HG02938 (cell line): ENCODE data around the gene KIRREL3.
A peak's percentile ranks its signal among the peaks of the same experiment; 100 is the strongest.

ENCODE experiments used
- ATAC-seq: cut with Tn5 transposase; IDR thresholded peaks from one replicate; pipeline ENCODE4 v1.9.1; 2021; ENCODE audit warnings: mild to moderate bottlenecking, moderate library complexity; ENCODE audit not compliant: unreplicated experiment

Gene KIRREL3

DNA sequence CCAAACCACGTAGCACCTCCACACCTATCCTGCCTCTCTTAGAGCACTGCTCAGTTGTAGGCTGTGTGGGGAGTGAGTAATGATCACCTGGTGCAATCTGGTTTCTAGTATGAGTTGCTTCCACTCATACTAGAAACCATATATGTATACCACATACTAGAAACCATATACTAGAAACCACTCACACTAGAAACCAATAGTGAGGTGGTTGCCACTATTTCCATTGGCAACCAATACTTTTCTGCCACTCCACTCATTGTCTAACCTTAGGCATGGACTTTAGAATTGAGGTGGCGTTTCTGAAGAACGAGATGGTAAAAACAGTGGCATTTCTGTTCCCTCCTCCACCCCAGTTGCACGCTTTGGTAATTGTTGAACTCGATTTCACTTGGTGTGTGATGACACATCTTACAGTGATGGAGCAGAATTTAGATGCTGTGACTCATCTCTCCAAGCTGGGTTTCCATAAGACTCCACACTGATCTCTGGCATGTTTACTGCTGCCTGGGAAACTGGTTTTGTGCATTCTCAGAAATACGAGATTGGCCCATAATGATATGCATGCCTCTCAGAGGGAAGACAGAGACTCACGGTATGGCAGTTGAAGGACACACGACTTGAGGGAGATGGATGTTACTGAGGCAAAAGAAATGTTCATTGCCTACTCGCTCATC, 82.9 kb downstream of the KIRREL3 start:
- ATAC-seq: peak; percentile 93

DNA sequence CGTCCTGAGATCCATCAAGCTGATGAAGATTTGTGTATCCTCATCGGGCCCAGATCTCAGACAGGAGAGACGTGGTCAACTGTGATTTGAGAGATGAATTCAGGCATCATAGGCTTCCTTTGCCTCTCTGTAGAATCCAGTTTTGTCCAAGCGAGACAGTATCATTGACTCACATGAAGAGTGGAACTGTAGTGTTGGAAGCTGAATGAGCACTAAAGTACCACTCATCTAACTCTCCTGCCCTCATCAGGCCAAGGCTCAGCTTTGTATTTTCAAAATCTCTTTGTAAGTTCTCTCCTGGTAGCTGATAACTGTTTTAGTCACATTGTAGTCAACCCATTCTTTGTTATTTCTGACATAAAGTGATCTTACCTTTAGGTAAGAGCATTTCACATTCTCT, 85.1 kb downstream of the KIRREL3 start:
- no peak for ATAC-seq

- no peak for ATAC-seq
Observed at GRCh38 chr11:126914941-126915340, 85.6 kb downstream of the KIRREL3 start.

DNA sequence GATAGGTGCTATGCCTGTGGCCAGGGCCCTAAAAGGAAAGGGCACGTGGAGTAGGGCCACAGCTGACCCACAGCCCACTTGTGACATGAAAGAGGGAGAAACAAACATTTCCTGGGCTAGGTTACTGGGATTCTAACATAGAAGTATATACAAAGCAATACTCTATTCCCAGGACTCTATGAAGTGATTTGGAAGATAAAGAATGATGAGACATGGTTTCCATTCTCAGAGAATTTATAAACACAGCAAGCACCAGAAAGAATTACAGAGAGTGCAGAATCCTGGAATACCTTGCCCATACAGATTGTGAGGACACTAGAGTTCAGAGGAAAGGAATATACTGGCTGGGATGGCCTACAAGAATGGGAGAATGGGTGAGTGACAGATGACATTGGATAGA, 86.4 kb downstream of the KIRREL3 start:
- no peak for ATAC-seq

DNA sequence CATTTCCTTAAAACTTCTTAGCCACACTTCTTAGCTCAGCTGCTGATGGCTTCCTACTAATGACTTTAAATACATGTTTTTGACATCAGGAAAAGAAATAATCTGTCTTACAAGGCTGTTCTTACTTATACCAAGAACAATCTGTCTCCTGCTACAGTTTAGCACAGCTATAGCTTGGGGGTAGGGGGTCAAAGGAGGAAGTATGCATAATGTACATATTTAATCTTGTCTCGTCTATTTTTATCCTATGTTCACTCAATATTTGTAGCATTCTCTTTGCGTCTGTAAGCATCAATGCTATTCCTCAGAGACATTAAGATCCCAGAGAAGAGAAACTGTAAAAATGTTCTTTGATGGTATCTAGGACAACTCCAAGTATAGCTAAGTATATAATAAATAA, 96.0 kb downstream of the KIRREL3 start:
- ATAC-seq: no peak

- ATAC-seq: no peak
Observed at GRCh38 chr11:126901783-126902182, 98.8 kb downstream of the KIRREL3 start.

DNA sequence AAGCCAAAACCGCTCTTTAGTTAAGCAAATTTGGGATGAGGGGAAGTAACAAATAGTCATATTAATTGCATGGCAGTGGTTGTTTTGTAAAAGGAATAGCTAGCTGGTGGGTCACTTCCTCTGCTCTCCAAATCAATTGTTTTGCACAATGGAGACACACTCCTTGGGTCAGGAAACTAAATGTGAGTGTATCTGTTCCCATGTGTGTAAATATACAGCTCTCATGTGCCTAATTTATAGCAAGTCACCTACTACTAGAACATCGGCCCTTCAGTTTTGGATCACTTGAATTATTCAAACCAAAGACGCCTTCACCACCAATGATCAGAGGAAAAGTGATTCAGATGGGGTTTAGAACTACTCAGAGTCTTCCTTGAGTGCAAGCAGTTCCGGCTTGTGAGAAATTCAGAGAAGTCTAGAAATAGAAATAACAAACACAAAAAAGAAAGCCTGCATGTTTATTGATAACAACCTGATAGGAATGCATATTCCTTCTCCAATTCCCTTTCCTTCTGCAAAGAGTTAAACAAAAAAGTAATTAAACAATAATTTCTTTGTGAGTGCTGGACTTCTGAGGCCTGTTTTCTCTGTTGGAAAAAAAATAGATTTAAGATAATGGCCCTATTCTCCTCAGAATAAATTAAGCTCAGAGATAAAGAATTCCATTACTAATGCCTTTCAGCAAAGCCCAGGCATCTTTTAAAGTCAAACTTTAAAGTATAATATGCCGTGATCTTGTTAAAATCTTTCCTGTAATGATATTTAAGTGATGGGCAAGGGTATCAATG, 100.4 kb downstream of the KIRREL3 start:
- no peak for ATAC-seq

DNA sequence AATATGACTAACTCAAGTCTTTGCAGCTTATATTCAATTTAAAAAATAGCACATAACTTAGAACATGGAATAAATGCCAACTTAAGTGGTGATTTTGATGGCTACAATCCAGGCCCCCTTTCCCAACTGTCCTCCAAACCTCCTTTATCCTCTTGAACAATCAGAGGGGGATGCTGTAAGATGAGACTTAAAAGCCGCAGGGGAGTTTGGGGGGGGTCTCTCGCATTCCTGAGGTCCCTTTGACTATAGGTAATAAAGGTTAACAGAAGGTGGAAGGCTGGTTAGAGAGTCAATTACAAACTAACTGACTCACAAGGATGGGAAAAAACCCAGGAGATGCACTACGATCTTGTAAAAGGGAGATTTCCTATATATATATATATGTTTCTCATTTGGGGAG, 101.8 kb downstream of the KIRREL3 start:
- no peak for ATAC-seq

GRCh38 chr11:126897430-126897829, 103.1 kb downstream of the KIRREL3 start:
- ATAC-seq: no peak

GRCh38 chr11:126896025-126896424, 104.5 kb downstream of the KIRREL3 start:
- no peak for ATAC-seq

DNA sequence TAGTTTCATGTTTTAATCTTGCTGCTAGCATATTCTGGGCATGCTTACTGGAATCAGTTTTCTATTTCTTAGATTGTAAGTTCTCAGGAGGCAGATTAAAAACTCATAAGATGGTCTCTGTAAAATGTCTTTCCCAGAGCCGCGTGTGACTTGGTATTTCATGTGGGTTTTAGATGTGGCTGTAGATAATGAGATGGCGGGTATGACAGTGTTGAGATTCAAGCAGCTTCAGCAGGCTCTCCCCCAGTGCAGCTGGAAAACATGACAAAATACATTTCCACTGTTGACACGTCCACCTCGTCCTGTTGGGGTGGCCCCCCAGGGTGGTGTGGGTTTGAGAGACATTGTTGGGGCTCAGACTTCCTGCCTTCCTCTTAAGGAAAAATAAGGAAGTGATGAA, 106.8 kb downstream of the KIRREL3 start:
- no peak for ATAC-seq

- ATAC-seq: no peak
Observed at GRCh38 chr11:126892756-126893155, 107.8 kb downstream of the KIRREL3 start.

GRCh38 chr11:126891556-126892217, 108.9 kb downstream of the KIRREL3 start:
- no peak for ATAC-seq

- ATAC-seq: no peak
Observed at GRCh38 chr11:126890561-126890960, 110.0 kb downstream of the KIRREL3 start.

DNA sequence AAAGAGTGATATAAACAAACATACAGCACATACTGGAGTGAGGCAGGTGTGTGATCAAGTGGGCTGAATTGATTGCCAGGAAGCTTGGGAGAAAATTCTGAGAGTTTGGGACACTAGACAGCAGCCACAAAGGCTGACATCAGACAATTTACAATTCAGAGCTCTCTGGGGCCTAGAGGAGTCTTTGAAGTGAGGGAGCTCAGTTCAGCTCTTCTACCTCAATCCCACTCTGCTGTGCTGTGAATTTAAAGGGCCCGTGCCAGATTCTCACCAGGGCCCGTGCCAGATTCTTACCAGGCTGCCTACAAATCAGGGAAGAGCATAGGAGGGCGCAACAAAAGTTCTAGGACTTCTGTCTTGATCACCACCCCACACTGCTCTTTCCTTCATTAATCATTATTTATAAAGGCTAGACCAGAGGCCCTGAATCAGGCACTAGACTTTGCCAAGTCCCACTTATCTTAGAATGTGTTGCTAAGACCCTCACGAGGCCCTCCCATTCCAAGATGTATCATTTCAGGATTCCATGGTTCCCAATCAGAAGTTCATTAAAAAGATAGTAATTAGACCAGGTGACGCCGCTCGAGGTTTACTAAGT, 112.4 kb downstream of the KIRREL3 start:
- no peak for ATAC-seq

GRCh38 chr11:126886636-126887035, 113.9 kb downstream of the KIRREL3 start:
- no peak for ATAC-seq

DNA sequence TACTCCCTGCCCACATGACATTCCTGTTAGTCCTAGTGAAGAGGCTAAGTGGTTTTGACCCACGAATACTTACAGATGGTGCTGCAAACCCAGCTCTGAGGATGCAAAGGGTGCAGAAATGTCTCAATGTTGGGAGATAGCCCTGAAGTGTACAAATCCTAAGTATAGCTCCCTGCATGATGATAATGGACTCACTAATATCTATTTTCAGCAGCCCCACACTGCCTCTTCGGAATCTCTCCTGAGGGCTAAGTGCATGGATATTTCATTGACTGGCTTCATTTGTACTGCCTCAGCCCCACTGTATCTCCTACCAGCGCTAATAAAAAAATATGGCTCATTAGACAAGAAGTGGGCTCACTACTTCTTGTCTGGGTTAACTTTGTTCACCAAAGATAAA, 114.5 kb downstream of the KIRREL3 start:
- ATAC-seq: no peak

- ATAC-seq: no peak
Observed at GRCh38 chr11:126884594-126884993, 116.0 kb downstream of the KIRREL3 start.

DNA sequence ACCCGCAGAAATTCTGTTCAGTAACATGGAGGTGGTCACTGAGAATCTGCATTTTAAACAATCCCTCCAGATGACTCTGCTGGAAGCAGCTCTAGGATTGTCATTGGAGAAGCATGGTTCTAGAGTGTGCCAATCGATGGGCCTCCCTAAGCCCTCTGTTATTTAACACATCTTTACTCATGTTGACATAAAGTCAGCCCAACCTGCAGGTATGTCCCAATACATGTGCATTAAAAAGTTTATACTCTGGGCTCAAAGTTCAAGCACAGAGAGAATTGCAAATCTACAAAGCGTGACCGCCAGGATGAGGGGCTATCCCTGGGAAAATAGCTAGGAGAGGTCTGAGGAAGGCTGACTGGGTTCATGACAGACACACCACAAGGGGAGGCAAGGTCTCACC, 116.4 kb downstream of the KIRREL3 start:
- no peak for ATAC-seq

DNA sequence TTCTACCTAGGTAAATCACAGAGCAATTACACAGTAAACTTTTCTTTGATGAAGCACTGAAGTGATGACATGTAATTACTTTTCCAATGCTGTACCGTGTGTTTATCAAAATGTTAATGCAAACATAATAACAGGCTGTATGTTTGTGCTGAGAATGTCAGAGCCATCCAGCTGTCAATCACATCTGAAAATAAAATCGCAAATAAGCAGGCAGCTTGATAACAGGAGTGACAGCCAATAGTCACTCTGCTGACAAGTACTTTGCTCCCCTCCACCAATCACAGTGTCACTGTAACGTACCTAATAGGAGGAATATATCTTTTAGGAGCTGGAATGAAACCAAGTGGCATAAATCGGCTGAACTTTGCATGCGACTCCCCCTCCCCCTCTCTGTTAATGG, 119.7 kb downstream of the KIRREL3 start:
- ATAC-seq: no peak

DNA sequence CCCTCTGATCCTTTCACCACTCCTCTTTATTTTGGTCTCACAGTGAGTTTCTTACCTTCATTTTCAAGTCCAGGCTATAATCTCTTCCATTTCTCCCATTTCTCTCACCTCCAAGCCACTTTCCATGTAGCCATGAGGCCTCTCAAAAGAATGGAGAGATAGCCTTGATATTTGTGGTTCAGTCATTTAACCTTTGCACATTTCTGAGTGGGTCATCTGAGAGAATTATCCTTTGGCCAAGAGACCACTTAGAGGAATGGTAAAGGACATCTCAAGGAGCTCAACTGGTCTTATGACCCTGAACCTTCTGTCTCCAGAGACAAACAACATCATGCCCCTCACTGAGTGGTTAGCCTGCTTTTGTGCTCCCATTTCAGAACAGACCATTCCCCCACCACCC, 121.1 kb downstream of the KIRREL3 start:
- ATAC-seq: no peak
